OCI-LY3 (cell line): ENCODE measurements around the gene NPIPB4.
A peak's percentile ranks its signal among the peaks of the same experiment; 100 is the strongest.
"Not testable (repeated sequence)": the region's sequence is repeated elsewhere in the genome, so short reads cannot be mapped to it uniquely, and the experiment has no call there.

ENCODE experiments used
- H2AFZ ChIP-seq: fragments of 200-600, 300-600 bp; shearing (Covaris generic); 2 replicates; pipeline ENCODE4 v1.6.0; 2014; ENCODE audit warnings: antibody characterized with exemption, low read depth, low read length
- H3K27ac ChIP-seq: fragments of 200-600, 300-600 bp; sonication (generic); 2 replicates; pipeline ENCODE4 v1.5.1; 2014; ENCODE audit warnings: mild to moderate bottlenecking, low read length, moderate library complexity, mixed read lengths
- H3K27me3 ChIP-seq: fragments of 200-600, 300-600 bp; sonication (generic); 2 replicates; pipeline ENCODE4 v1.6.1; 2014; ENCODE audit warnings: low read depth, low read length, mixed read lengths
- H3K36me3 ChIP-seq: fragments of 200-600, 300-600 bp; sonication (generic); replicated peaks from 2 replicates; pipeline ENCODE3; 2014; ENCODE audit warnings: low read depth, low read length, mixed read lengths
- H3K4me1 ChIP-seq: fragments of 300-600, 200-600 bp; sonication (generic); 2 replicates; pipeline ENCODE4 v1.6.1; 2014; ENCODE audit warnings: low read length, mixed read lengths
- H3K4me2 ChIP-seq: fragments of 200-600, 300-600 bp; sonication (generic); 2 replicates; pipeline ENCODE4 v1.6.1; 2014; ENCODE audit warnings: low read length, mixed read lengths
- H3K4me3 ChIP-seq: fragments of 300-600, 200-600 bp; sonication (generic); 2 replicates; pipeline ENCODE4 v1.5.1; 2014; ENCODE audit warnings: antibody characterized with exemption, mild to moderate bottlenecking, low read length, moderate library complexity
- H3K79me2 ChIP-seq: fragments of 300-600, 200-600 bp; shearing (Covaris generic); 2 replicates; pipeline ENCODE4 v1.6.1; 2014; ENCODE audit warnings: mild to moderate bottlenecking, low read length, mixed read lengths
- H3K9ac ChIP-seq: fragments of 300-600, 200-600 bp; shearing (Covaris generic); 2 replicates; pipeline ENCODE4 v1.6.0; 2014; ENCODE audit warnings: mild to moderate bottlenecking, low read length, moderate library complexity
- H3K9me3 ChIP-seq: fragments of 200-600, 300-600 bp; shearing (Covaris generic); 2 replicates; pipeline ENCODE4 v1.6.1; 2014; ENCODE audit warnings: low read length, mixed read lengths; ENCODE audit not compliant: insufficient read depth
- H4K20me1 ChIP-seq: fragments of 200-600, 300-600 bp; sonication (generic); 2 replicates; pipeline ENCODE4 v1.6.1; 2016; ENCODE audit warnings: low read length, mixed read lengths; ENCODE audit not compliant: insufficient read depth

The NPIPB4 gene

GRCh38 chr16:21823258-21823657 is 34.3 kb downstream of the NPIPB4 start:
- not testable (repeated sequence) for H3K9me3 ChIP-seq, H3K4me1 ChIP-seq, H3K27ac ChIP-seq, H3K9ac ChIP-seq, H3K36me3 ChIP-seq, H3K4me3 ChIP-seq, H4K20me1 ChIP-seq, H3K79me2 ChIP-seq, H3K4me2 ChIP-seq, H3K27me3 ChIP-seq, H2AFZ ChIP-seq

- Histone ChIP-seq H2AFZ (peak overlapping the region; percentile 87), H3K4me3 (peak overlapping the region; percentile 73), H3K4me2 (peak overlapping the region; percentile 53), H3K27ac (peak overlapping the region; percentile 53; the same call in 1 of the 2 replicates), H3K9ac (peak overlapping the region; percentile 71)
- not testable (repeated sequence) for H3K4me1 ChIP-seq, H3K9me3 ChIP-seq, H3K27me3 ChIP-seq, H3K36me3 ChIP-seq, H4K20me1 ChIP-seq, H3K79me2 ChIP-seq
Observed at GRCh38 chr16:21820908-21821465, 36.6 kb downstream of the NPIPB4 start.

GRCh38 chr16:21820028-21820907 is 37.3 kb downstream of the NPIPB4 start:
- Histone ChIP-seq H2AFZ (peak overlapping the region; percentile 87), H3K9ac (peak overlapping the region; percentile 71), H3K4me2 (peak overlapping the region; percentile 53), H3K4me3 (peak overlapping the region; percentile 73), H3K27ac (peak overlapping the region; percentile 53)
- not testable (repeated sequence) for H4K20me1 ChIP-seq, H3K27me3 ChIP-seq, H3K9me3 ChIP-seq, H3K36me3 ChIP-seq, H3K4me1 ChIP-seq, H3K79me2 ChIP-seq

- not testable (repeated sequence) for H2AFZ ChIP-seq, H3K79me2 ChIP-seq, H4K20me1 ChIP-seq, H3K9me3 ChIP-seq, H3K36me3 ChIP-seq, H3K4me1 ChIP-seq, H3K27ac ChIP-seq, H3K27me3 ChIP-seq
- Histone ChIP-seq H3K4me2 (peak overlapping the region; percentile 53), H3K4me3 (peak overlapping the region; percentile 73), H3K9ac (peak overlapping the region; percentile 71; the same call in 1 of the 2 replicates)
Observed at GRCh38 chr16:21819617-21820016, 37.9 kb downstream of the NPIPB4 start.

- H3K79me2 ChIP-seq, H3K4me3 ChIP-seq, H3K9me3 ChIP-seq, H3K36me3 ChIP-seq, H3K27ac ChIP-seq, H3K4me2 ChIP-seq, H2AFZ ChIP-seq, H3K9ac ChIP-seq, H3K4me1 ChIP-seq, H4K20me1 ChIP-seq, H3K27me3 ChIP-seq: not testable (repeated sequence)
Observed at GRCh38 chr16:21817012-21817411, 40.5 kb downstream of the NPIPB4 start.

- not testable (repeated sequence) for H3K79me2 ChIP-seq, H3K27me3 ChIP-seq, H4K20me1 ChIP-seq, H3K27ac ChIP-seq, H3K4me3 ChIP-seq, H3K36me3 ChIP-seq, H3K4me2 ChIP-seq, H3K9me3 ChIP-seq, H2AFZ ChIP-seq, H3K4me1 ChIP-seq, H3K9ac ChIP-seq
Observed at GRCh38 chr16:21815694-21816093, 41.9 kb downstream of the NPIPB4 start.

GRCh38 chr16:21802375-21802663 is 55.2 kb downstream of the NPIPB4 start:
- not testable (repeated sequence) for H3K4me1 ChIP-seq, H4K20me1 ChIP-seq, H3K36me3 ChIP-seq, H3K27ac ChIP-seq, H3K9ac ChIP-seq, H3K4me2 ChIP-seq, H3K9me3 ChIP-seq, H2AFZ ChIP-seq, H3K4me3 ChIP-seq, H3K79me2 ChIP-seq, H3K27me3 ChIP-seq
